ENCODE data around the gene PLSCR4. TPM values are rescaled to one million over a fixed set of nuclear protein-coding genes. Genes with fewer than 3 reads are reported as not detected.
"Not testable (repeated sequence)": the region's sequence is repeated elsewhere in the genome, so short reads cannot be mapped to it uniquely, and the experiment has no call there.

The PLSCR4 gene
- total RNA-seq, 1 donor: 46.3 TPM

DNA sequence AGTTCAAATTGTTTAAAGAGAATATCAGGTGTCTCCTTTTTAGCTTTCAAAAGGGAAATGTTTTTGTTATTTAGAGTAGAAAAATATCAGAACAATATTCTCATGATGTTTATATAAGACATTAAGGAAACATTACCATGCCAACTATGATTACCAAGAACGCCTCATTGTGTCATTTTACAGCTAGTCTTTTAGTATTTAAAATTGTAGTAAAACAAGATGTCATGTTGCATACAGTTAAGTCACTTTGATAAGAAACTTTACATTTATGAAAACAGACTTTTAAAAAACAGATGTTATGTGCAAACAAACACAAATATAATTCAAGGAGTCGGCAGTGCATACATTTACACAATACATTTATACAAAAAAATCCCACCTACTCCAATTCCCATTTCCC lies 4.4 kb downstream of the PLSCR4 start:
- H3K4me3 ChIP-seq (ENCODE audit: low read depth, low read length): no peak overlapping the region
- TF ChIP-seq, protein P1, sequence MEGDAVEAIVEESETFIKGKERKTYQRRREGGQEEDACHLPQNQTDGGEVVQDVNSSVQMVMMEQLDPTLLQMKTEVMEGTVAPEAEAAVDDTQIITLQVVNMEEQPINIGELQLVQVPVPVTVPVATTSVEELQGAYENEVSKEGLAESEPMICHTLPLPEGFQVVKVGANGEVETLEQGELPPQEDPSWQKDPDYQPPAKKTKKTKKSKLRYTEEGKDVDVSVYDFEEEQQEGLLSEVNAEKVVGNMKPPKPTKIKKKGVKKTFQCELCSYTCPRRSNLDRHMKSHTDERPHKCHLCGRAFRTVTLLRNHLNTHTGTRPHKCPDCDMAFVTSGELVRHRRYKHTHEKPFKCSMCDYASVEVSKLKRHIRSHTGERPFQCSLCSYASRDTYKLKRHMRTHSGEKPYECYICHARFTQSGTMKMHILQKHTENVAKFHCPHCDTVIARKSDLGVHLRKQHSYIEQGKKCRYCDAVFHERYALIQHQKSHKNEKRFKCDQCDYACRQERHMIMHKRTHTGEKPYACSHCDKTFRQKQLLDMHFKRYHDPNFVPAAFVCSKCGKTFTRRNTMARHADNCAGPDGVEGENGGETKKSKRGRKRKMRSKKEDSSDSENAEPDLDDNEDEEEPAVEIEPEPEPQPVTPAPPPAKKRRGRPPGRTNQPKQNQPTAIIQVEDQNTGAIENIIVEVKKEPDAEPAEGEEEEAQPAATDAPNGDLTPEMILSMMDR (IDR thresholded peaks at IDR 0.05; ENCODE audit: insufficient read depth, low read length): no peak
- no peak for DNase-seq (ENCODE audit: low read depth)

DNA sequence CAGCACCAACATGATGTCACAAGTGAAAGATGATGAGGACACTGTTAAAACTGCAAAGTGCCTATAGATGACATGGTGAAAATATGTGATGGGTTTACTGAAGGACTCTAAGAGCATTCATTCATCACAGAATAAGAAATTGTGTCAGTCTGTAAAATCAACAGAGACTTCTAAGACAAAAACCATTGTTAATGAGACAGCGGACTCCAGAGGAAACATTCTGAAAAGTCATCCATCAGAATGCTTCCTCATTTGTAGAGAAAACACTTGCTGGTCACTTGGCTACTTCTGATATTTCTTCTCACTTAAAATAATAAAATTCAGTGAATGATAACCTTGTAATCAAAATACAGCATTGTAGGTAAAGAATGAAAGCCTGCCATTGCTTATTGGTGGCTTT lies 7.3 kb downstream of the PLSCR4 start:
- H3K4me3 ChIP-seq (ENCODE audit: low read depth, low read length): no peak overlapping the region
- TF ChIP-seq, protein P1 (IDR thresholded peaks at IDR 0.05; ENCODE audit: insufficient read depth, low read length): no peak
- no peak for DNase-seq (ENCODE audit: low read depth)

DNA sequence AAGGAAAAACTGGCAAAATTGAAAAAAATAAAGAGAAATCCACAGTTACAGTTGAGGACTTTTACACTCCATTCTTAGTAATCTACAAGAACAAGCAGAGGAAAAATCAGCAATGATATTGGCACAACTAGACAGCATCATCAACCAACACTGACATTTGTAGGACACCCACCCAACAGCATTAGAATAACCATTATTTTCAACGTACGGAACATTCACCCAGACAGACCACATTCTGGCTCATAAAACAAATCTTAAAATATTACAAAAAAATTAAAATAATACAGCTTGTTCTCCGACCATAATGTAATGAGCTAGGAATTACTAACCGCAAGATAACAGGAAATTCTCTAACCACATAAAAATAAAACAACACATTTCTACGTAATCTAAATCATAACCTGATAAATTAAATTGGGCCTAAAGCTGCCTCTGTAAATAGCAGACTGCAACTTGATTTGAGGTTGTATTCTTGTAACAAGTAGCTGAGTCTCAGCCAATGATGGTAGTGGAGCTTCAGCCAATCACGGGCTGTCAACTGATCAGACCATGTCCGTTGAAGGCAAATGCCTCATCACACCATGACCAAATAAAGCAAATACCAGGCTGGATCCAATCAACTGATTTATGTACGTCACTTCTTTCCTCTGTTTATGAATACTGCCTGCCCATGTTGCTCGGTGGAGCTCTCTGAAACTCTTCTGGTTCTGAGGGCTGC lies 9.2 kb downstream of the PLSCR4 start:
- no peak overlapping the region for H3K4me3 ChIP-seq (ENCODE audit: low read depth, low read length)
- TF ChIP-seq, protein P1 (IDR thresholded peaks at IDR 0.05; ENCODE audit: insufficient read depth, low read length): no peak
- DNase-seq (ENCODE audit: low read depth): peak; percentile 75

DNA sequence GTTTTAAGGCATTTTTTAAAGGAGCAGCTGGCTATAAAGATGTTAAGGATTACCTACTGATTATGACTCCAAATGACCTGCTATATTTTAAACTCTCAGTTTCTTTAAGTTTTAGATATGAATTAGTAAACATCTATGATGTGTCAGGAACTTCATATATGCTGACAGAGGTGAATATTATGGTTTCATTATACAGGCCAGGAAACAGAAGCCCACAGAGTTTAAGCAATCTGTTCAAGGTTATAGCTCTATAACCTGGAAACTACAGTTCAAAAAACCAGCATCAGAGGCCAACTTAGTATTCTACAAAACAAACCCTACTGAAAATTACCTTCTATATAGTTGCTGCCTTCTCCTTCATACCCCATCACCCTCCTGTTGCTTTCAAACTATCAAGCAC lies 17.4 kb downstream of the PLSCR4 start:
- TF ChIP-seq, protein P1 (IDR thresholded peaks at IDR 0.05; ENCODE audit: insufficient read depth, low read length): no peak
- DNase-seq (ENCODE audit: low read depth): no peak
- no peak overlapping the region for H3K4me3 ChIP-seq (ENCODE audit: low read depth, low read length)

DNA sequence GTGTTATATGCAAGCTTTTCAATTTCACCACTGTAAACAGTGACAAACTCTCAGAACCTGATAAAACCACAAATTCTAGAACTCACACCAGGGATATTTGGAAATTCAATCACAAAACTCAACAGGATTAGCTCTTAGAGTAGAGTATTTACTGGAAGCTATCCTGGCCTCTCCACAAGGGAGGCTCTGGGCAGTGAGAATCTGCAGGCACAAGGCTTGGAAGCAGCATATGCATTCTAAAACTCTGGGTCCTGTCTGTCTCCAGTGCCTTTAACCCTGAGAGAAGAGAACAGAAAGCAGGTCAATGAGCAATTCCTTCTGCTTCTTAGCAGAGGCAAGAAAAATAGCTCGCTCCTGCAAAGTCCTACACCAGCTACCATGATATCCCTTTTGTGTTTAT lies 23.4 kb downstream of the PLSCR4 start:
- no peak overlapping the region for H3K4me3 ChIP-seq (ENCODE audit: low read depth, low read length)
- TF ChIP-seq, protein P1 (IDR thresholded peaks at IDR 0.05; ENCODE audit: insufficient read depth, low read length): no peak
- peak; percentile 35 for DNase-seq (ENCODE audit: low read depth)

DNA sequence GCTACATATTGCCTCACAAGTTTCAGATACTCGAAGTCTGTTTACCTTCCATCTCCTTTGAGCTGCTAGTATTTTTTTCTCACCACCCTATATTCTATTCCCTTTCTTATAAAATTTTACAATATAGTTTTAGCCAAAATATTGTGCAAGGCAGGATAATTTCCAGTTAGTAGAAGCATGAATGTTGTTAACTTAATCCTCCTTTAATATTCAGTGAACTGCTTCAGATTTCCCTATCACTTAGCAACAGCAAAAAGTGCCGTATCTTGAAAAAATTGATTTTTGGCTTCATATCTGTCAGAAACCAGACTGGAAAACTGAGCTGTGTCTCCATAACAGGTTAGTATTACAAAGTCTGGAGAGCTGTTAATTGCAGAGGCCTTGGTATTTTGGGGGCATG lies 24.0 kb downstream of the PLSCR4 start:
- no peak for DNase-seq (ENCODE audit: low read depth)
- no peak overlapping the region for H3K4me3 ChIP-seq (ENCODE audit: low read depth, low read length)
- TF ChIP-seq, protein P1 (IDR thresholded peaks at IDR 0.05; ENCODE audit: insufficient read depth, low read length): no peak

DNA sequence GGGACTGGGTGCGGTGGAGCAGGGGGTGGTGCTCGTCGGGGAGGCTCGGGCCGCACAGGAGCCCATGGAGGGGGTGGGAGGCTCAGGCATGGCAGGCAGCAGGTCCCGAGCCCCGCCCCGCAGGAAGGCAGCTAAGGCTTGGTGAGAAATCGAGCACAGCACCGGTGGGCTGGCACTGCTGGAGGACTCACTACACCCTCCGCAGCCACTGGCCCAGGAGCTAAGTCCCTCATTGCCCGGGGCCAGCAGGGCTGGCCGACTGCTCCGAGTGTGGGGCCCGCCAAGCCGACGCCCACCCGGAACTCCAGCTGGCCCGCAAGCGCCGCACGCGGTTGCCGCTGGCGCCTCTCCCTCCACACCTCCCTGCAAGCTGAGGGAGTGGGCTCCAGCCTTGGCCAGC lies 25.4 kb downstream of the PLSCR4 start:
- DNase-seq (ENCODE audit: low read depth): not testable (repeated sequence)

More for the DNA sequence above, 25.4 kb downstream of the PLSCR4 start:
- not testable (repeated sequence) for H3K4me3 ChIP-seq (ENCODE audit: low read depth, low read length)

Data from fibroblast of the aortic adventitia (primary cell).